IMR-90 (cell line): ENCODE results near the gene KDR. TPM values are rescaled to one million over a fixed set of nuclear protein-coding genes. Genes with fewer than 3 reads are reported as not detected.

ENCODE experiments used
- ATAC-seq: fragments of 200-7000 bp; cut with Tn5 transposase; 2 replicates; pipeline ENCODE4 v1.9.1; 2020; ENCODE audit warnings: low read depth, mild to moderate bottlenecking, moderate library complexity
- BruUV-seq: library from RNA; stranded (reverse); fragments of 400-500 nt; replicated peaks from 2 replicates; lab custom pipeline; 2021; lab: Mats Ljungman, UMichigan
- CTCF ChIA-PET: fragments of 300-600 bp; formaldehyde crosslinking; extraction: SDS; loops from one replicate; lab custom pipeline; 2021; ENCODE audit warnings: antibody characterized with exemption; lab: Yijun Ruan, JAX
- POLR2A ChIA-PET: fragments of 300-600 bp; sonication (Branson Sonifier 250); formaldehyde crosslinking; loops from one replicate; lab custom pipeline; 2022; ENCODE audit warnings: antibody characterized with exemption; ENCODE audit not compliant: unreplicated experiment; lab: Charles Lee
- DNase-seq: peaks from one replicate; pipeline ENCODE4 v3.0.0; 2013
- H2AFZ ChIP-seq: replicated peaks from 2 replicates; pipeline ENCODE3; 2013; ENCODE audit warnings: low read length, mild to moderate bottlenecking; ENCODE audit not compliant: poor library complexity
- H2AK5ac ChIP-seq: 2 replicates; pipeline ENCODE4 v1.6.1; 2013; ENCODE audit warnings: low read depth, low read length, inconsistent platforms
- H2AK9ac ChIP-seq: replicated peaks from 2 replicates; pipeline ENCODE3; 2013; ENCODE audit warnings: mild to moderate bottlenecking, low read depth, low read length, moderate library complexity; ENCODE audit not compliant: poor library complexity
- H2BK120ac ChIP-seq: 2 replicates; pipeline ENCODE4 v1.6.1; 2013; ENCODE audit warnings: low read depth, low read length, inconsistent platforms
- H2BK15ac ChIP-seq: 3 replicates; pipeline ENCODE4 v1.6.1; 2013; ENCODE audit warnings: low read depth, low read length, inconsistent platforms
- H2BK20ac ChIP-seq: 2 replicates; pipeline ENCODE4 v1.6.1; 2013; ENCODE audit warnings: low read depth, mild to moderate bottlenecking, inconsistent platforms, low read length, moderate library complexity
- H2BK5ac ChIP-seq: 2 replicates; pipeline ENCODE4 v1.6.1; 2013; ENCODE audit warnings: mild to moderate bottlenecking, low read depth, low read length, inconsistent platforms; ENCODE audit not compliant: poor library complexity, severe bottlenecking
- H3K14ac ChIP-seq: replicated peaks from 2 replicates; pipeline ENCODE4 v1.6.1; 2013; ENCODE audit warnings: low read depth, low read length, inconsistent platforms
- H3K18ac ChIP-seq: 2 replicates; pipeline ENCODE4 v1.6.1; 2013; ENCODE audit warnings: low read depth, low read length, control low read depth
- H3K23ac ChIP-seq: 2 replicates; pipeline ENCODE4 v1.6.1; 2013; ENCODE audit warnings: low read depth, low read length, inconsistent platforms
- H3K27ac ChIP-seq: 2 replicates; pipeline ENCODE4 v1.5.1; 2013; ENCODE audit warnings: mild to moderate bottlenecking, control low read depth, low read length; ENCODE audit not compliant: insufficient read depth
- H3K27me3 ChIP-seq: 2 replicates; pipeline ENCODE4 v1.6.1; 2013; ENCODE audit warnings: low read length; ENCODE audit not compliant: control insufficient read depth, insufficient read depth
- H3K36me3 ChIP-seq: 2 replicates; pipeline ENCODE4 v1.6.1; 2013; ENCODE audit warnings: low read length, mixed read lengths; ENCODE audit not compliant: control insufficient read depth, insufficient read depth
- H3K4ac ChIP-seq: 2 replicates; pipeline ENCODE4 v1.6.1; 2013; ENCODE audit warnings: low read depth, low read length, inconsistent platforms
- H3K4me1 ChIP-seq: 2 replicates; pipeline ENCODE4 v1.6.1; 2013; ENCODE audit warnings: low read length, mixed read lengths; ENCODE audit not compliant: control insufficient read depth, insufficient read depth
- H3K4me2 ChIP-seq: 2 replicates; pipeline ENCODE4 v1.6.1; 2013; ENCODE audit warnings: low read depth, mild to moderate bottlenecking, control low read depth, low read length, moderate library complexity
- H3K4me3 ChIP-seq: 2 replicates; pipeline ENCODE4 v1.5.1; 2013; ENCODE audit warnings: low read depth, mild to moderate bottlenecking, control low read depth, low read length, moderate library complexity; ENCODE audit not compliant: insufficient read depth
- H3K56ac ChIP-seq: 2 replicates; pipeline ENCODE4 v1.6.1; 2013; ENCODE audit warnings: low read length, inconsistent platforms; ENCODE audit not compliant: insufficient read depth; ENCODE audit errors: extremely low read depth
- H3K79me1 ChIP-seq, 2 experiments: 2 replicates each; pipeline ENCODE4 v1.6.1; 2013; ENCODE audit warnings: low read length in 2 of 2, inconsistent platforms in 1 of 2, low read depth in 1 of 2
- H3K9ac ChIP-seq: 2 replicates; pipeline ENCODE4 v1.6.1; 2013; ENCODE audit warnings: low read depth, low read length, control low read depth
- H3K9me1 ChIP-seq: 2 replicates; pipeline ENCODE4 v1.6.1; 2013; ENCODE audit warnings: low read length, inconsistent platforms; ENCODE audit not compliant: insufficient read depth
- H3K9me3 ChIP-seq: 2 replicates; pipeline ENCODE4 v1.6.1; 2013; ENCODE audit warnings: low read length; ENCODE audit not compliant: control insufficient read depth, insufficient read depth
- H4K20me1 ChIP-seq: 2 replicates; pipeline ENCODE4 v1.6.1; 2013; ENCODE audit warnings: low read length, inconsistent platforms; ENCODE audit not compliant: insufficient read depth
- H4K5ac ChIP-seq: 2 replicates; pipeline ENCODE4 v1.6.1; 2013; ENCODE audit warnings: mild to moderate bottlenecking, low read depth, low read length, control low read depth
- H4K8ac ChIP-seq, 2 experiments: 2 replicates each; pipeline ENCODE4 v1.6.1; 2013; ENCODE audit warnings: low read depth in 2 of 2, low read length in 2 of 2, control low read depth in 1 of 2, inconsistent platforms in 1 of 2
- H4K91ac ChIP-seq: 2 replicates; pipeline ENCODE4 v1.6.1; 2013; ENCODE audit warnings: low read depth, low read length, inconsistent platforms; ENCODE audit not compliant: insufficient read depth
- BHLHE40 ChIP-seq: fragments of 150-350 bp; IDR thresholded peaks from 2 replicates; pipeline ENCODE4 v1.6.1; 2016; ENCODE audit warnings: mild to moderate bottlenecking, low read depth, low read length
- CEBPB ChIP-seq: IDR thresholded peaks from 2 replicates; pipeline ENCODE4 v1.6.1; 2012; ENCODE audit warnings: low read depth, low read length, improper control_type of control experiment
- CHD1 ChIP-seq: IDR thresholded peaks from 2 replicates; pipeline ENCODE4 v1.6.1; 2012; ENCODE audit warnings: low read depth, low read length, improper control_type of control experiment
- FOS ChIP-seq: fragments of 150-350 bp; IDR thresholded peaks from 2 replicates; pipeline ENCODE4 v1.6.1; 2016; ENCODE audit warnings: low read depth, low read length
- MAFK ChIP-seq: IDR thresholded peaks from 2 replicates; pipeline ENCODE4 v1.6.1; 2012; ENCODE audit warnings: low read depth, low read length, improper control_type of control experiment
- MAZ ChIP-seq: IDR thresholded peaks from 2 replicates; pipeline ENCODE4 v1.6.1; 2012; ENCODE audit warnings: low read depth, mild to moderate bottlenecking, low read length, improper control_type of control experiment, moderate library complexity, borderline replicate concordance
- MXI1 ChIP-seq: IDR thresholded peaks from 2 replicates; pipeline ENCODE4 v1.6.1; 2012; ENCODE audit warnings: low read depth, mild to moderate bottlenecking, low read length, moderate library complexity, borderline replicate concordance
- NFE2L2 ChIP-seq: fragments of 150-350 bp; IDR thresholded peaks from 2 replicates; pipeline ENCODE4 v1.6.1; 2016; ENCODE audit warnings: low read depth, mild to moderate bottlenecking, low read length
- POLR2A ChIP-seq: IDR thresholded peaks from 2 replicates; pipeline ENCODE4 v1.6.1; 2012; ENCODE audit warnings: mild to moderate bottlenecking, low read depth, low read length
- RAD21 ChIP-seq: IDR thresholded peaks from 2 replicates; pipeline ENCODE4 v1.6.1; 2012; ENCODE audit warnings: low read length, improper control_type of control experiment
- RCOR1 ChIP-seq: IDR thresholded peaks from 2 replicates; pipeline ENCODE4 v1.6.1; 2012; ENCODE audit warnings: mild to moderate bottlenecking, low read length, improper control_type of control experiment; ENCODE audit not compliant: insufficient replicate concordance
- RFX5 ChIP-seq: IDR thresholded peaks from 2 replicates; pipeline ENCODE4 v1.8.0; 2012; ENCODE audit warnings: low read depth, mild to moderate bottlenecking, low read length, moderate library complexity
- SMC3 ChIP-seq: fragments of 150-350 bp; IDR thresholded peaks from 2 replicates; pipeline ENCODE4 v1.6.1; 2016; ENCODE audit warnings: low read depth, mild to moderate bottlenecking, antibody characterized with exemption, low read length, moderate library complexity
- WGBS, 2 experiments: methylation state at CpG; one replicate each; pipeline versions ENCODE4 v1.1.5 to v1.1.7; 2013; ENCODE audit warnings: missing lambda C conversion rate in 2 of 2; ENCODE audit not compliant: insufficient read length in 1 of 2; ENCODE audit errors: extremely low coverage in 2 of 2; 5-methylcytosine and 5-hydroxymethylcytosine counted together
- dilution Hi-C: fragments of 300-500 bp; cut with HindIII; formaldehyde crosslinking; loops from one replicate; pipeline ENCODE4 v1.14.3; 2018; ENCODE audit warnings: low sequenced_read_pairs; ENCODE audit not compliant: unreplicated experiment
- in situ Hi-C: fragments of 300-500 bp; cut with MboI; formaldehyde crosslinking; loops from 3 replicates; pipeline ENCODE4 v1.14.3; 2019; ENCODE audit warnings: low sequenced_read_pairs, inconsistent platforms, mixed read lengths
- intact Hi-C: fragments of 100-400 bp; cut with micrococcal nuclease; formaldehyde crosslinking; loops from 2 replicates; pipeline ENCODE4 v1.10.0; 2022
- polyA plus RNA-seq, 3 experiments: library from polyadenylated mRNA; depleted of rRNA; stranded (reverse); fragments of >200 nt; gene quantifications; 2 replicates each; pipeline ENCODE4 v1.2.3, GENCODE V29; 2012; ENCODE audit warnings: low replicate concordance in 1 of 3
- total RNA-seq: library from RNA; depleted of rRNA; stranded (reverse); fragments of >200 nt; gene quantifications from 2 replicates; pipeline ENCODE4 v1.2.3, GENCODE V29; 2012
- TF ChIP-seq, protein P1 (sequence below): conservative IDR thresholded peaks from 2 replicates; pipeline ENCODE4 v1.5.1; 2012; ENCODE audit warnings: mild to moderate bottlenecking, low read depth, low read length, improper control_type of control experiment
- TF ChIP-seq, protein P2 (sequence below): fragments of 150-350 bp; IDR thresholded peaks from 2 replicates; pipeline ENCODE4 v1.6.1; 2016; ENCODE audit warnings: low read depth, mild to moderate bottlenecking, low read length, moderate library complexity, borderline replicate concordance
- TF ChIP-seq, protein P3 (sequence below): fragments of 150-350 bp; IDR thresholded peaks from 2 replicates; pipeline ENCODE4 v1.6.1; 2017; ENCODE audit warnings: mild to moderate bottlenecking, antibody characterized with exemption, low read length, low read depth

The KDR gene
- total and polyA plus RNA-seq, 2 of the 4 experiments (the other 2 are of a cell fraction), result not detected

DNA sequence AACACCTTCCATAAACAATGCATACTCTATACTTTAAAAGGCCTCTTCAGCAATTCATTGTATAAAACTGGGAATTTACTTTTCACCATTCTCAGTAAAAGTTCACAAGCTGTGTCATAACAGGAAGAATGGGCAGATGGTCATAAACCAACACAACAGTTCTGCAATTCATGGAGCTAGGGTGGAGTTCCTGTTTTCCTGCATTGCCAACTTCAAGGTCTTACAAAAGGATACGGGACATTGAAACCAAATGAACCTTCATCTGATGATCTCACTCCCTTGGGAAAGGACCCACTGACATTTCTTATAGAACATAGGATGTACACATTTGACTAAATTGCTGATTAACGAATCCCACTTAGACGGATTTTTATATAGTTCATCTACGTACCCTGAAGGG lies 4.1 kb downstream of the KDR start:
- Histone ChIP-seq H4K8ac (no peak overlapping the region), H3K9me3 (no peaks in the 10 kb centered on the region), H2AK5ac (no peak overlapping the region), H4K20me1 (no peaks in the 10 kb centered on the region), H3K27me3 (peaks cover 29% of the 10 kb centered on the region), H3K4ac (no peak overlapping the region), H2AK9ac (no peak overlapping the region), H2BK15ac (no peak overlapping the region), H2BK20ac (no peak overlapping the region), H3K36me3 (no peaks in the 10 kb centered on the region), H4K5ac (no peak overlapping the region), H3K4me1 (no peaks in the 10 kb centered on the region), H3K4me3 (no peak overlapping the region), H3K4me2 (no peak overlapping the region), H3K9me1 (no peaks in the 10 kb centered on the region), H3K9ac (no peak overlapping the region), H4K91ac (no peak overlapping the region), H3K79me1 (no peaks in the 10 kb centered on the region), H2AFZ (no peak overlapping the region), H3K23ac (no peak overlapping the region), H3K14ac (no peak overlapping the region), H3K56ac (no peak overlapping the region), H3K27ac (no peak overlapping the region), H3K18ac (no peak overlapping the region), H2BK5ac (no peak overlapping the region), H2BK120ac (no peak overlapping the region)
- in situ Hi-C loops (no loop called here), intact Hi-C loops (no loop called here), dilution Hi-C loops (no loop called here)
- DNase-seq (no peak), ATAC-seq (no peak)
- POLR2A ChIA-PET, result no interaction called here
- WGBS, 2 experiments, result no CpG with 5 or more reads among the region's 4 CpGs
- no peak for TF ChIP-seq CEBPB
- TF ChIP-seq RFX5, result no peak
- TF ChIP-seq RCOR1, result no peak
- no peak for TF ChIP-seq CHD1
- TF ChIP-seq FOS, result no peak
- TF ChIP-seq MXI1, result no peak
- TF ChIP-seq, protein P1, sequence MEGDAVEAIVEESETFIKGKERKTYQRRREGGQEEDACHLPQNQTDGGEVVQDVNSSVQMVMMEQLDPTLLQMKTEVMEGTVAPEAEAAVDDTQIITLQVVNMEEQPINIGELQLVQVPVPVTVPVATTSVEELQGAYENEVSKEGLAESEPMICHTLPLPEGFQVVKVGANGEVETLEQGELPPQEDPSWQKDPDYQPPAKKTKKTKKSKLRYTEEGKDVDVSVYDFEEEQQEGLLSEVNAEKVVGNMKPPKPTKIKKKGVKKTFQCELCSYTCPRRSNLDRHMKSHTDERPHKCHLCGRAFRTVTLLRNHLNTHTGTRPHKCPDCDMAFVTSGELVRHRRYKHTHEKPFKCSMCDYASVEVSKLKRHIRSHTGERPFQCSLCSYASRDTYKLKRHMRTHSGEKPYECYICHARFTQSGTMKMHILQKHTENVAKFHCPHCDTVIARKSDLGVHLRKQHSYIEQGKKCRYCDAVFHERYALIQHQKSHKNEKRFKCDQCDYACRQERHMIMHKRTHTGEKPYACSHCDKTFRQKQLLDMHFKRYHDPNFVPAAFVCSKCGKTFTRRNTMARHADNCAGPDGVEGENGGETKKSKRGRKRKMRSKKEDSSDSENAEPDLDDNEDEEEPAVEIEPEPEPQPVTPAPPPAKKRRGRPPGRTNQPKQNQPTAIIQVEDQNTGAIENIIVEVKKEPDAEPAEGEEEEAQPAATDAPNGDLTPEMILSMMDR, result no peak
- TF ChIP-seq, protein P2, sequence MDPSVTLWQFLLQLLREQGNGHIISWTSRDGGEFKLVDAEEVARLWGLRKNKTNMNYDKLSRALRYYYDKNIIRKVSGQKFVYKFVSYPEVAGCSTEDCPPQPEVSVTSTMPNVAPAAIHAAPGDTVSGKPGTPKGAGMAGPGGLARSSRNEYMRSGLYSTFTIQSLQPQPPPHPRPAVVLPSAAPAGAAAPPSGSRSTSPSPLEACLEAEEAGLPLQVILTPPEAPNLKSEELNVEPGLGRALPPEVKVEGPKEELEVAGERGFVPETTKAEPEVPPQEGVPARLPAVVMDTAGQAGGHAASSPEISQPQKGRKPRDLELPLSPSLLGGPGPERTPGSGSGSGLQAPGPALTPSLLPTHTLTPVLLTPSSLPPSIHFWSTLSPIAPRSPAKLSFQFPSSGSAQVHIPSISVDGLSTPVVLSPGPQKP, result no peak
- TF ChIP-seq MAZ, result no peak
- no peak for TF ChIP-seq MAFK
- no peak for TF ChIP-seq BHLHE40
- no peak for TF ChIP-seq SMC3
- TF ChIP-seq, protein P3, sequence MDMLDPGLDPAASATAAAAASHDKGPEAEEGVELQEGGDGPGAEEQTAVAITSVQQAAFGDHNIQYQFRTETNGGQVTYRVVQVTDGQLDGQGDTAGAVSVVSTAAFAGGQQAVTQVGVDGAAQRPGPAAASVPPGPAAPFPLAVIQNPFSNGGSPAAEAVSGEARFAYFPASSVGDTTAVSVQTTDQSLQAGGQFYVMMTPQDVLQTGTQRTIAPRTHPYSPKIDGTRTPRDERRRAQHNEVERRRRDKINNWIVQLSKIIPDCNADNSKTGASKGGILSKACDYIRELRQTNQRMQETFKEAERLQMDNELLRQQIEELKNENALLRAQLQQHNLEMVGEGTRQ, result no peak
- TF ChIP-seq RAD21, result no peak
- TF ChIP-seq POLR2A, result no peak
- no peak for TF ChIP-seq NFE2L2
- CTCF ChIA-PET, result no interaction called here
- no TSS peak for BruUV-seq
